Liver (tissue), 9 donors: ENCODE results near the gene RNF39. TPM values are rescaled to one million over a fixed set of nuclear protein-coding genes. Genes with fewer than 3 reads are reported as not detected.

ENCODE experiments used
- DNase-seq: peaks from one replicate; pipeline ENCODE4 v3.0.0-alpha.2; 2017; ENCODE audit warnings: low spot score
- H3K27ac ChIP-seq, 2 donors: one replicate each; pipeline ENCODE4 v1.7.0; 2013; ENCODE audit warnings: inconsistent platforms in 2 of 2, low read length in 2 of 2, control low read depth in 1 of 2, low read depth in 1 of 2, mild to moderate bottlenecking in 1 of 2
- H3K27me3 ChIP-seq, 4 donors: one replicate each; pipeline versions ENCODE4 v1.6.1 to v1.7.0; 2013; ENCODE audit warnings: low read length in 3 of 4, inconsistent platforms in 1 of 4, mild to moderate bottlenecking in 1 of 4, moderate library complexity in 1 of 4; ENCODE audit not compliant: control insufficient read depth in 4 of 4, insufficient read depth in 4 of 4
- H3K36me3 ChIP-seq, 4 donors: one replicate each; pipeline versions ENCODE4 v1.6.1 to v1.7.0; 2013; ENCODE audit warnings: low read length in 3 of 4, mild to moderate bottlenecking in 3 of 4, low read depth in 1 of 4, moderate library complexity in 1 of 4; ENCODE audit not compliant: control insufficient read depth in 4 of 4, insufficient read depth in 3 of 4
- H3K4me1 ChIP-seq, 4 donors: one replicate each; pipeline versions ENCODE4 v1.6.1 to v1.7.0; 2013; ENCODE audit warnings: low read length in 3 of 4, mild to moderate bottlenecking in 3 of 4, moderate library complexity in 1 of 4; ENCODE audit not compliant: control insufficient read depth in 4 of 4, insufficient read depth in 4 of 4
- H3K4me3 ChIP-seq, 3 donors: one replicate each; pipeline versions ENCODE4 v1.6.1 to v1.7.0; 2013; ENCODE audit warnings: low read length in 3 of 3, control low read depth in 1 of 3, low read depth in 1 of 3, mild to moderate bottlenecking in 1 of 3
- H3K9ac ChIP-seq, 2 donors: one replicate each; pipeline ENCODE4 v1.7.0; 2013; ENCODE audit warnings: low read length in 2 of 2, mild to moderate bottlenecking in 2 of 2, moderate library complexity in 2 of 2, control low read depth in 1 of 2, low read depth in 1 of 2
- H3K9me3 ChIP-seq, 4 donors: one replicate each; pipeline versions ENCODE4 v1.6.1 to v1.7.0; 2013; ENCODE audit warnings: low read length in 3 of 4; ENCODE audit not compliant: control insufficient read depth in 4 of 4
- ATF3 ChIP-seq: IDR thresholded peaks from 2 replicates; pipeline ENCODE4 v1.6.1; 2016; ENCODE audit warnings: antibody characterized with exemption
- EGR1 ChIP-seq, 2 donors: IDR thresholded peaks; 2 replicates each; pipeline ENCODE4 v1.6.1; 2016 to 2018; ENCODE audit warnings: antibody characterized with exemption in 2 of 2, low read depth in 2 of 2
- FOXA1 ChIP-seq: IDR thresholded peaks from 2 replicates; pipeline ENCODE4 v1.6.1; 2016; ENCODE audit warnings: antibody characterized with exemption
- FOXA2 ChIP-seq: IDR thresholded peaks from 2 replicates; pipeline ENCODE4 v1.6.1; 2016; ENCODE audit warnings: antibody characterized with exemption
- GABPA ChIP-seq, 2 donors: IDR thresholded peaks in 1 of 2; conservative IDR thresholded peaks in 1 of 2; 2 replicates each; pipeline ENCODE4 v1.6.1; 2016; ENCODE audit warnings: antibody characterized with exemption in 2 of 2, mild to moderate bottlenecking in 1 of 2, moderate library complexity in 1 of 2
- HNF4A ChIP-seq, 2 donors: conservative IDR thresholded peaks; 2 replicates each; pipeline ENCODE4 v1.6.1; 2016; ENCODE audit warnings: antibody characterized with exemption in 2 of 2, mild to moderate bottlenecking in 2 of 2
- HNF4G ChIP-seq: IDR thresholded peaks from 2 replicates; pipeline ENCODE4 v1.6.1; 2016; ENCODE audit warnings: antibody characterized with exemption
- JUND ChIP-seq, 2 donors: IDR thresholded peaks; 2 replicates each; pipeline ENCODE4 v1.6.1; 2016; ENCODE audit warnings: antibody characterized with exemption in 2 of 2
- MAX ChIP-seq: IDR thresholded peaks from 2 replicates; pipeline ENCODE4 v1.6.1; 2016; ENCODE audit warnings: antibody characterized with exemption
- NR2F2 ChIP-seq: IDR thresholded peaks from 2 replicates; pipeline ENCODE4 v1.6.1; 2016; ENCODE audit warnings: antibody characterized with exemption
- RAD21 ChIP-seq, 2 donors: IDR thresholded peaks; 2 replicates each; pipeline ENCODE4 v1.6.1; 2016; ENCODE audit warnings: antibody characterized with exemption in 2 of 2, mild to moderate bottlenecking in 2 of 2
- REST ChIP-seq: IDR thresholded peaks from 2 replicates; pipeline ENCODE4 v1.6.1; 2016; ENCODE audit warnings: antibody characterized with exemption, mild to moderate bottlenecking
- RXRA ChIP-seq, 2 donors: IDR thresholded peaks; 2 replicates each; pipeline ENCODE4 v1.6.1; 2017 to 2018; ENCODE audit warnings: antibody characterized with exemption in 2 of 2, mild to moderate bottlenecking in 1 of 2
- SP1 ChIP-seq: IDR thresholded peaks from 2 replicates; pipeline ENCODE4 v1.6.1; 2018; ENCODE audit warnings: antibody characterized with exemption, mild to moderate bottlenecking
- TAF1 ChIP-seq: conservative IDR thresholded peaks from 2 replicates; pipeline ENCODE4 v1.6.1; 2016; ENCODE audit warnings: antibody characterized with exemption, mild to moderate bottlenecking
- YY1 ChIP-seq: IDR thresholded peaks from 2 replicates; pipeline ENCODE4 v1.6.1; 2016; ENCODE audit warnings: antibody characterized with exemption, mild to moderate bottlenecking
- WGBS: extraction: QIAGEN DNeasy Blood & Tissue Kit; methylation state at CpG from one replicate; pipeline ENCODE4 v1.1.7; 2013; 5-methylcytosine and 5-hydroxymethylcytosine counted together
- polyA plus RNA-seq, 2 donors: library from polyadenylated mRNA; stranded (reverse) in 1 of 2; unstranded in 1 of 2; fragments of 200-250 nt in 1 of 2; fragments of >200 nt in 1 of 2; fragmentation: Nextera tagmentation in 1 of 2; extraction: Ambion mirVana in 1 of 2; gene quantifications; one replicate each; pipeline versions ENCODE4 v1.2.1 to v1.2.3, GENCODE V29; 2013 to 2015
- total RNA-seq, 2 donors: library from RNA; depleted of rRNA; stranded (reverse); fragments of >200 nt; gene quantifications; one replicate each; pipeline ENCODE4 v1.2.3, GENCODE V29; 2014
- TF ChIP-seq, protein P1 (sequence below): fragments of 150-350 bp; IDR thresholded peaks from 2 replicates; pipeline ENCODE4 v1.5.1; 2017; ENCODE audit warnings: improper control_type of control experiment, low read depth, low read length; ENCODE audit not compliant: missing input control
- donor health status: healthy.
- donor health status: healthy.
- donor health status: healthy.
- donor health status: healthy.
- donor health status: healthy.

RNF39 gene
- total and polyA plus RNA-seq, 4 donors = 0.03 to 0.13 TPM; not detected in 2

DNA sequence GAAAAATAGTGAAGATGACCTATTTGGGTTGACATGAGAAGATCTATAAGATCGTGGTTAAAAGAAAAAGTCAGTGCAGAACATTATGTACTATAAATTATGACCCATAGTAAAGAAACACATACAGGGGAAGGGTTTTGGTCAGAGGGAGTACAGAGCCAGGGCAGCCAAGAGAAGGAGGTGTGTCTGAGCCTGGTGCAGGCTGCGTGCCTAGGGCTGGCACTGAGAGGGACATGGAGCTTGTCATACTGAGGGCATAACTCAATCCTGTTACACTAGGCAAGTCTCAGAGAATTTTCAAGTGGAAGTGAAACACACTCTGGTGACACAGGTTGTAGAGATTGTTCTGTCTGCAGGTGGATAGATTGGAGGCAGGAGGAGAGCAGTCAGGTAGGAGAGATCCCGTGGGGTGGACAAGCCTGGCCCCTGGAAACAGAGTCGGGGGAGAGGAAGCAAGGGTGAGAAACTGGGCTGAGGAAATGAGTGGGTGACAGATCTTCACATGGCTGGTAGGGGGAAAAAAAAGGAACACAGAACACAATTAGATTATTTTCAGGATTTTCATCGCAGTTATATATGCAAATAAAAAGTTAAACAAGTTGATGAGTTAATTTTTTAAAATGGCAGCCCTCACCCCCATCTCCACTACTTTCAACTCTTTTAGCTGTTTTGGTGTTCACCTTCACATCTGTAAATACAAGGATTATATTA lies 18.5 kb upstream of the RNF39 start:
- no peaks in the 10 kb centered on the region for H3K36me3 ChIP-seq
- H3K27me3 ChIP-seq = peaks cover 3 to 9% (median 6%) of the 10 kb centered on the region in 4 donors
- H3K4me3 ChIP-seq = no peak overlapping the region
- no peak overlapping the region for H3K9ac ChIP-seq
- WGBS = 73% methylated on average over 5 of the region's 5 CpGs
- H3K4me1 ChIP-seq = no peaks in the 10 kb centered on the region
- DNase-seq = no peak
- H3K9me3 ChIP-seq = no peaks in the 10 kb centered on the region
- H3K27ac ChIP-seq = no peak overlapping the region
- no peak for TF ChIP-seq HNF4G
- TF ChIP-seq, protein P1, sequence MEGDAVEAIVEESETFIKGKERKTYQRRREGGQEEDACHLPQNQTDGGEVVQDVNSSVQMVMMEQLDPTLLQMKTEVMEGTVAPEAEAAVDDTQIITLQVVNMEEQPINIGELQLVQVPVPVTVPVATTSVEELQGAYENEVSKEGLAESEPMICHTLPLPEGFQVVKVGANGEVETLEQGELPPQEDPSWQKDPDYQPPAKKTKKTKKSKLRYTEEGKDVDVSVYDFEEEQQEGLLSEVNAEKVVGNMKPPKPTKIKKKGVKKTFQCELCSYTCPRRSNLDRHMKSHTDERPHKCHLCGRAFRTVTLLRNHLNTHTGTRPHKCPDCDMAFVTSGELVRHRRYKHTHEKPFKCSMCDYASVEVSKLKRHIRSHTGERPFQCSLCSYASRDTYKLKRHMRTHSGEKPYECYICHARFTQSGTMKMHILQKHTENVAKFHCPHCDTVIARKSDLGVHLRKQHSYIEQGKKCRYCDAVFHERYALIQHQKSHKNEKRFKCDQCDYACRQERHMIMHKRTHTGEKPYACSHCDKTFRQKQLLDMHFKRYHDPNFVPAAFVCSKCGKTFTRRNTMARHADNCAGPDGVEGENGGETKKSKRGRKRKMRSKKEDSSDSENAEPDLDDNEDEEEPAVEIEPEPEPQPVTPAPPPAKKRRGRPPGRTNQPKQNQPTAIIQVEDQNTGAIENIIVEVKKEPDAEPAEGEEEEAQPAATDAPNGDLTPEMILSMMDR = no peak
- TF ChIP-seq MAX = no peak
- TF ChIP-seq FOXA2 = no peak
- no peak for TF ChIP-seq REST
- TF ChIP-seq FOXA1 = no peak
- no peak for TF ChIP-seq JUND (IDR thresholded peaks at IDR 0.05)
- no peak for TF ChIP-seq EGR1 (IDR thresholded peaks at IDR 0.05; ENCODE audit: low read depth in 2 of 2)
- TF ChIP-seq RXRA (IDR thresholded peaks at IDR 0.05) = no peak
- no peak for TF ChIP-seq GABPA (IDR thresholded peaks at IDR 0.05 in 1 of 2, conservative IDR thresholded peaks at IDR 0.05 in 1 of 2)
- no peak for TF ChIP-seq NR2F2
- TF ChIP-seq TAF1 = no peak
- TF ChIP-seq SP1 = no peak

DNA sequence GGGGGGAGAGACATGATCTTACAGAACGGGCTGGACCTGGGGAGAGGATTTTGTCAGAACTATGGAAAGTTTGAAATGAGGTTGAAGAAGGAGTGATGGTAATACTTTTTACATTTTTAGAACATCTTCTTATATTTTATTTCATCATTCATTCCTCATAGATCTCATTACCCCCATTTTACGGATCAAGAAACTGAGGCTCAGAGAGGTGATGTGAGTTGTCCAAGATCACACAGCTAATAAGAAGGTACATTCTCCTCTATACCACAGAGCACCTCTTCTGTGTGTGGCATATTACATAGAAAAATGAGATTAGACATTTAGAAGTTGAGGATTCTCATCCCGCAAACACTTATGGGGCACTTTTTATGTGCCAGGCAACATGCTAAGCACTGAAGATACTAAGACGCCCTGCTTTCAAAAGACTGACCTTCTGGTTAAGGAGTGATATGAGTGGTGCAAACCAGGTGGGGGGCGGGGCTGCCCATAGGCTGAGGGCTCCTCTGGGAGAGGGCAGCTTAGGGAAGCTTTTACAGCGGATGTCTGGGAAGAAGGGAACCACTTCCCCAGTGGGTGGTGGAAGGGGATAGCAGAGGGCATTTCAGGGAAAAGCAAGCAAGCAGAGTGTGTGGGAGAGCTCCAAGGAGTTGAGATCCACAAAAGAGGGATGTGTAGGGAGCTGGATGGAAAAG lies 17.4 kb upstream of the RNF39 start:
- Histone ChIP-seq H3K4me3 (no peak overlapping the region), H3K36me3 (no peaks in the 10 kb centered on the region), H3K9me3 (no peaks in the 10 kb centered on the region), H3K4me1 (no peaks in the 10 kb centered on the region), H3K27ac (no peak overlapping the region), H3K27me3 (peaks cover 3 to 9% (median 6%) of the 10 kb centered on the region in 4 donors), H3K9ac (no peak overlapping the region)
- TF ChIP-seq ATF3 = no peak
- no peak for TF ChIP-seq MAX
- no peak for TF ChIP-seq JUND (IDR thresholded peaks at IDR 0.05)
- TF ChIP-seq NR2F2 = no peak
- no peak for TF ChIP-seq TAF1
- no peak for TF ChIP-seq SP1
- TF ChIP-seq REST = no peak
- TF ChIP-seq HNF4A (conservative IDR thresholded peaks at IDR 0.05) = no peak
- TF ChIP-seq FOXA1 = no peak
- TF ChIP-seq RAD21 (IDR thresholded peaks at IDR 0.05) = no peak
- no peak for TF ChIP-seq HNF4G
- TF ChIP-seq YY1 = no peak
- TF ChIP-seq EGR1 (IDR thresholded peaks at IDR 0.05; ENCODE audit: low read depth in 2 of 2) = no peak
- no peak for TF ChIP-seq GABPA (IDR thresholded peaks at IDR 0.05 in 1 of 2, conservative IDR thresholded peaks at IDR 0.05 in 1 of 2)
- TF ChIP-seq FOXA2 = no peak
- no peak for TF ChIP-seq RXRA (IDR thresholded peaks at IDR 0.05)
- DNase-seq = no peak
- WGBS = 63% methylated on average over 6 of the region's 6 CpGs
